H9 (cell line): ENCODE results near the gene ETV2. TPM values are rescaled to one million over a fixed set of nuclear protein-coding genes. Genes with fewer than 3 reads are reported as not detected.

Source experiments
- DNase-seq: peaks from one replicate; pipeline ENCODE4 v3.0.0-alpha.2; 2017
- H2AFZ ChIP-seq: one replicate; pipeline ENCODE4 v1.6.1; 2013; ENCODE audit warnings: mild to moderate bottlenecking, low read length, control low read depth, moderate library complexity
- H2AK5ac ChIP-seq: 2 replicates; pipeline ENCODE4 v1.6.1; 2013; ENCODE audit warnings: low read length, control low read depth, mixed read lengths; ENCODE audit not compliant: insufficient read length
- H2BK120ac ChIP-seq: one replicate; pipeline ENCODE4 v1.6.1; 2013; ENCODE audit warnings: low read depth, mild to moderate bottlenecking, low read length, control low read depth, inconsistent platforms; ENCODE audit not compliant: poor library complexity, severe bottlenecking
- H2BK12ac ChIP-seq: 2 replicates; pipeline ENCODE4 v1.6.1; 2013; ENCODE audit warnings: low read length, control low read depth, mixed read lengths, low read depth; ENCODE audit not compliant: insufficient read length
- H2BK15ac ChIP-seq: 2 replicates; pipeline ENCODE4 v1.6.1; 2013; ENCODE audit warnings: low read depth, low read length, control low read depth
- H2BK20ac ChIP-seq: one replicate; pipeline ENCODE4 v1.6.1; 2013; ENCODE audit warnings: low read depth, mild to moderate bottlenecking, low read length, control low read depth, inconsistent platforms; ENCODE audit not compliant: poor library complexity, severe bottlenecking
- H2BK5ac ChIP-seq: 2 replicates; pipeline ENCODE4 v1.6.1; 2013; ENCODE audit warnings: low read length, control low read depth, mixed read lengths; ENCODE audit not compliant: insufficient read length
- H3K14ac ChIP-seq: 2 replicates; pipeline ENCODE4 v1.6.1; 2013; ENCODE audit warnings: low read length, control low read depth; ENCODE audit not compliant: insufficient read depth
- H3K18ac ChIP-seq: 2 replicates; pipeline ENCODE4 v1.6.1; 2013; ENCODE audit warnings: low read depth, mild to moderate bottlenecking, mixed read lengths, low read length, control low read depth; ENCODE audit not compliant: insufficient read length
- H3K23ac ChIP-seq: 2 replicates; pipeline ENCODE4 v1.6.1; 2013; ENCODE audit warnings: low read length, control low read depth, mixed read lengths, low read depth; ENCODE audit not compliant: insufficient read length
- H3K23me2 ChIP-seq: 2 replicates; pipeline ENCODE4 v1.6.1; 2013; ENCODE audit warnings: low read depth, mild to moderate bottlenecking, mixed read lengths, low read length, control low read depth; ENCODE audit not compliant: insufficient read length, poor library complexity, severe bottlenecking
- H3K27ac ChIP-seq: 2 replicates; pipeline ENCODE4 v1.5.1; 2013; ENCODE audit warnings: low read length, control low read depth, mixed read lengths, low read depth; ENCODE audit not compliant: insufficient read length
- H3K27me3 ChIP-seq: 2 replicates; pipeline ENCODE4 v1.6.1; 2013; ENCODE audit warnings: low read length, control low read depth, inconsistent platforms; ENCODE audit not compliant: insufficient read depth
- H3K4ac ChIP-seq: 2 replicates; pipeline ENCODE4 v1.6.1; 2013; ENCODE audit warnings: low read depth, mild to moderate bottlenecking, control low read depth, inconsistent platforms, low read length, moderate library complexity
- H3K4me1 ChIP-seq: 2 replicates; pipeline ENCODE4 v1.6.1; 2013; ENCODE audit warnings: low read length, control low read depth, inconsistent platforms; ENCODE audit not compliant: insufficient read depth
- H3K4me2 ChIP-seq: 2 replicates; pipeline ENCODE4 v1.6.1; 2013; ENCODE audit warnings: low read length, control low read depth, mixed read lengths; ENCODE audit not compliant: insufficient read length, insufficient read depth
- H3K56ac ChIP-seq: 2 replicates; pipeline ENCODE4 v1.6.1; 2013; ENCODE audit warnings: low read depth, mild to moderate bottlenecking, mixed read lengths, low read length, control low read depth; ENCODE audit not compliant: insufficient read length
- H3K79me1 ChIP-seq: 2 replicates; pipeline ENCODE4 v1.6.1; 2013; ENCODE audit warnings: low read depth, mild to moderate bottlenecking, moderate library complexity, low read length, control low read depth, inconsistent platforms; ENCODE audit not compliant: insufficient read depth, poor library complexity, severe bottlenecking
- H3K79me2 ChIP-seq: 2 replicates; pipeline ENCODE4 v1.6.1; 2013; ENCODE audit warnings: low read length, control low read depth, inconsistent platforms; ENCODE audit not compliant: insufficient read depth
- H3K9ac ChIP-seq: 2 replicates; pipeline ENCODE4 v1.6.1; 2013; ENCODE audit warnings: low read length, control low read depth, mixed read lengths; ENCODE audit not compliant: insufficient read length; ENCODE audit errors: extremely low read depth
- H3K9me3 ChIP-seq: one replicate; pipeline ENCODE4 v1.6.1; 2013; ENCODE audit warnings: low read depth, low read length, inconsistent platforms; ENCODE audit not compliant: control insufficient read depth
- H3T11ph ChIP-seq: one replicate; pipeline ENCODE4 v1.6.1; 2013; ENCODE audit warnings: mild to moderate bottlenecking, low read length, control low read depth, inconsistent platforms
- H4K20me1 ChIP-seq: one replicate; pipeline ENCODE4 v1.6.1; 2013; ENCODE audit not compliant: control insufficient read depth, insufficient read length, insufficient read depth
- H4K5ac ChIP-seq: 2 replicates; pipeline ENCODE4 v1.6.1; 2013; ENCODE audit warnings: low read depth, mild to moderate bottlenecking, mixed read lengths, low read length, control low read depth; ENCODE audit not compliant: insufficient read length
- H4K8ac ChIP-seq: replicated peaks from 2 replicates; pipeline ENCODE4 v1.6.1; 2013; ENCODE audit warnings: low read length, control low read depth, mixed read lengths, low read depth; ENCODE audit not compliant: insufficient read length
- H4K91ac ChIP-seq: 2 replicates; pipeline ENCODE4 v1.6.1; 2013; ENCODE audit warnings: low read depth, mild to moderate bottlenecking, moderate library complexity, mixed read lengths, low read length, control low read depth; ENCODE audit not compliant: insufficient read length
- H3K27ac Mint-ChIP-seq, 3 experiments: 2 replicates in 2 of 3; 3 replicates in 1 of 3; pipeline ENCODE4 v1.8.0; 2020 to 2021; ENCODE audit warnings: mixed read lengths in 3 of 3, mild to moderate bottlenecking in 1 of 3, moderate library complexity in 1 of 3
- H3K27me3 Mint-ChIP-seq: 2 replicates; pipeline ENCODE4 v1.8.0; 2021; ENCODE audit warnings: low read depth, mild to moderate bottlenecking, moderate library complexity, mixed read lengths
- H3K36me3 Mint-ChIP-seq, 3 experiments: 2 replicates in 2 of 3; 3 replicates in 1 of 3; pipeline ENCODE4 v1.8.0; 2020 to 2021; ENCODE audit warnings: low read depth in 3 of 3, mixed read lengths in 3 of 3; ENCODE audit not compliant: insufficient read depth in 1 of 3
- H3K4me1 Mint-ChIP-seq, 2 experiments: 2 replicates each; pipeline ENCODE4 v1.8.0; 2020; ENCODE audit warnings: mixed read lengths in 2 of 2
- H3K4me3 Mint-ChIP-seq, 2 experiments: 2 replicates in 1 of 2; 3 replicates in 1 of 2; pipeline ENCODE4 v1.8.0; 2020 to 2021; ENCODE audit warnings: mild to moderate bottlenecking in 2 of 2, mixed read lengths in 2 of 2, moderate library complexity in 1 of 2
- H3K9me3 Mint-ChIP-seq, 2 experiments: 2 replicates in 1 of 2; 3 replicates in 1 of 2; pipeline ENCODE4 v1.8.0; 2020; ENCODE audit warnings: mild to moderate bottlenecking in 2 of 2, mixed read lengths in 2 of 2, moderate library complexity in 1 of 2
- CTCF ChIP-seq: fragments of 200-600 bp; sonication (generic); conservative IDR thresholded peaks from 3 replicates; pipeline ENCODE4 v1.8.0; 2021; ENCODE audit warnings: antibody characterized with exemption, mild to moderate bottlenecking
- WGBS: extraction: QIAGEN DNeasy Blood & Tissue Kit; methylation state at CpG from one replicate; pipeline ENCODE4 v1.1.7; 2013; ENCODE audit warnings: missing lambda C conversion rate, low lambda C conversion rate, mixed read lengths; ENCODE audit not compliant: insufficient read length; ENCODE audit errors: extremely low coverage; 5-methylcytosine and 5-hydroxymethylcytosine counted together
- total RNA-seq: library from RNA; stranded (reverse); gene quantifications from 2 replicates; pipeline ENCODE4 v1.2.1, GENCODE V29; 2021

The ETV2 gene
- total RNA-seq, 1 experiment from 2014 or later = 1.9 TPM

DNA sequence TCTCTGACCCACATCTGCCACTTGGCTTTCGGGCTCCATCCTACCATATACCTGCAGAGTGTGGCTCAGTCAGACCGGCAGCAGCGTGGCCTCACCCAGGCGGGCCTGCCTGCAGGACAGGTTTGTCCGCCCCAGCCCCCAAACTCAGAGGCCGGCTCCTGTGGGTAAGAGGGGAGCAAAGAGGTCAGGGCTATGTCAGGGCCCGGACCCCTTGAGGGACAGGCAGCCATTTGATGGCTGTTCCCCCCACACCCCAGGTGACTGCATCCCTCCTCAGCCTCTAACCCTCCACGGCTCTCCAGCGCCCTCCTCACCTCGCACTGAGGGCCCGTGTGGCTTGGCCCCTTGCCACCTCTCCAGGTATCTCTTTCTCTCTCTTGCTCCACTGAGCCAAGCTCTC lies 50.5 kb downstream of the ETV2 start:
- H3K4me2 ChIP-seq = no peak overlapping the region
- no peak overlapping the region for H2BK15ac ChIP-seq
- H3K14ac ChIP-seq = no peak overlapping the region
- DNase-seq = no peak
- no peak overlapping the region for H3K9ac ChIP-seq
- no peak overlapping the region for H3K27ac ChIP-seq
- no peak overlapping the region for H3K18ac ChIP-seq
- no peak overlapping the region for H3K23ac ChIP-seq
- no peak overlapping the region for H2BK5ac ChIP-seq
- no peak overlapping the region for H3K4me3 Mint-ChIP-seq
- no peak for TF ChIP-seq CTCF
- peaks cover 3 to 8% of the 10 kb centered on the region in 2 experiments; a peak in 1 of 4 replicates for H3K4me1 Mint-ChIP-seq
- H4K8ac ChIP-seq = no peak overlapping the region
- no peak overlapping the region for H3K27ac Mint-ChIP-seq
- no peak overlapping the region for H3K56ac ChIP-seq
- no peaks in the 10 kb centered on the region for H3K9me3 ChIP-seq
- peaks cover 1% of the 10 kb centered on the region; the same call in 1 of the 2 replicates for H3K27me3 Mint-ChIP-seq
- no peak overlapping the region for H2BK12ac ChIP-seq
- no peaks in the 10 kb centered on the region for H3K79me1 ChIP-seq
- H3K23me2 ChIP-seq = no peaks in the 10 kb centered on the region
- no peaks in the 10 kb centered on the region for H3K79me2 ChIP-seq
- no peak overlapping the region for H4K91ac ChIP-seq
- no peaks in the 10 kb centered on the region for H4K20me1 ChIP-seq
- H3T11ph ChIP-seq = no peak overlapping the region
- H2AFZ ChIP-seq = no peak overlapping the region
- H3K4ac ChIP-seq = no peak overlapping the region
- H2BK120ac ChIP-seq = no peak overlapping the region
- whole genome bisulfite sequencing = no CpG with 5 or more reads among the region's 11 CpGs
- H4K5ac ChIP-seq = no peak overlapping the region
- H2BK20ac ChIP-seq = no peak overlapping the region
- no peaks in the 10 kb centered on the region for H3K27me3 ChIP-seq
- H2AK5ac ChIP-seq = no peak overlapping the region
- peaks cover 0 to 3% of the 10 kb centered on the region in 2 experiments; a peak in 3 of 5 replicates for H3K9me3 Mint-ChIP-seq
- H3K36me3 Mint-ChIP-seq = no peaks in the 10 kb centered on the region
- no peaks in the 10 kb centered on the region for H3K4me1 ChIP-seq
